Measurements from ENCODE around the gene COL9A3.

GRCh38 chr20:62830251-62830650, 13.4 kb downstream of the COL9A3 start:
- TF ChIP-seq CTCF (IDR thresholded peaks at IDR 0.05; ENCODE audit: insufficient read depth, low read length, poor library complexity, severe bottlenecking) (no peak), EZH2phosphoT487 (conservative IDR thresholded peaks at IDR 0.05; ENCODE audit: low read length) (no peak)

Data from SU-DHL-6 (cell line).